OCI-LY3 (cell line): ENCODE data around the gene PKD1.

Experiments
- CTCF ChIP-seq: fragments of 200-600, 300-600 bp; sonication (generic); IDR thresholded peaks from 2 replicates; pipeline ENCODE4 v1.5.1; 2014; ENCODE audit warnings: antibody characterized with exemption, low read length, low read depth
- EZH2phosphoT487 ChIP-seq: fragments of 200-600 bp; shearing (Covaris generic); IDR thresholded peaks from 2 replicates; pipeline ENCODE4 v1.6.1; 2018; ENCODE audit warnings: antibody characterized with exemption, mixed run types, low read depth

- no peak for TF ChIP-seq CTCF
- TF ChIP-seq EZH2phosphoT487 = no peak
These were observed 39.8 kb upstream of the PKD1 start for GRCh38 chr16:2175454-2175853.
